GM19372 (cell line): ENCODE measurements around the gene AADACL4.

ENCODE experiments used
- ATAC-seq: cut with Tn5 transposase; IDR thresholded peaks from one replicate; pipeline ENCODE4 v1.9.1; 2021; ENCODE audit warnings: mild to moderate bottlenecking, low read depth, moderate library complexity; ENCODE audit not compliant: unreplicated experiment

Gene AADACL4

GRCh38 chr1:12610305-12610935 is 33.5 kb upstream of the AADACL4 start:
- ATAC-seq: no peak

- ATAC-seq: no peak
Observed at GRCh38 chr1:12610941-12611340, 32.9 kb upstream of the AADACL4 start.

GRCh38 chr1:12613180-12613579 is 30.7 kb upstream of the AADACL4 start:
- no peak for ATAC-seq

- no peak for ATAC-seq
Observed at GRCh38 chr1:12614402-12615158, 29.3 kb upstream of the AADACL4 start.

- no peak for ATAC-seq
Observed at GRCh38 chr1:12615159-12615864, 28.6 kb upstream of the AADACL4 start.

GRCh38 chr1:12615865-12616708 is 27.8 kb upstream of the AADACL4 start:
- ATAC-seq: no peak

GRCh38 chr1:12616709-12617373 is 27.0 kb upstream of the AADACL4 start:
- no peak for ATAC-seq

- no peak for ATAC-seq
Observed at GRCh38 chr1:12617511-12617900, 26.4 kb upstream of the AADACL4 start.

GRCh38 chr1:12617901-12618660 is 25.8 kb upstream of the AADACL4 start, which contains the start of gene DHRS3:
Gene DHRS3, minus strand, starts transcription at chr1:12618210. Its CDS starts 862 bp downstream, at chr1:12617348.
- peak; percentile 46 for ATAC-seq

GRCh38 chr1:12618661-12618964 is 25.3 kb upstream of the AADACL4 start:
- peak; percentile 3 for ATAC-seq

GRCh38 chr1:12618965-12619791 is 24.7 kb upstream of the AADACL4 start:
- ATAC-seq: no peak

- no peak for ATAC-seq
Observed at GRCh38 chr1:12619792-12620487, 23.9 kb upstream of the AADACL4 start.

GRCh38 chr1:12620488-12620865 is 23.4 kb upstream of the AADACL4 start:
- no peak for ATAC-seq

- no peak for ATAC-seq
Observed at GRCh38 chr1:12620931-12621330, 23.0 kb upstream of the AADACL4 start.

- no peak for ATAC-seq
Observed at GRCh38 chr1:12621346-12622335, 22.2 kb upstream of the AADACL4 start.

GRCh38 chr1:12622506-12622905 is 21.4 kb upstream of the AADACL4 start:
- ATAC-seq: no peak

- no peak for ATAC-seq
Observed at GRCh38 chr1:12625276-12625675, 18.6 kb upstream of the AADACL4 start.
